ENCODE results near the gene APOL3.
"Not testable (repeated sequence)": the region's sequence is repeated elsewhere in the genome, so short reads cannot be mapped to it uniquely, and the experiment has no call there.

The APOL3 gene

GRCh38 chr22:36156515-36157419 lies 3.8 kb downstream of the APOL3 start:
- DNase-seq: peak; percentile 72

GRCh38 chr22:36156119-36156514 lies 4.4 kb downstream of the APOL3 start:
- no peak for DNase-seq

DNA sequence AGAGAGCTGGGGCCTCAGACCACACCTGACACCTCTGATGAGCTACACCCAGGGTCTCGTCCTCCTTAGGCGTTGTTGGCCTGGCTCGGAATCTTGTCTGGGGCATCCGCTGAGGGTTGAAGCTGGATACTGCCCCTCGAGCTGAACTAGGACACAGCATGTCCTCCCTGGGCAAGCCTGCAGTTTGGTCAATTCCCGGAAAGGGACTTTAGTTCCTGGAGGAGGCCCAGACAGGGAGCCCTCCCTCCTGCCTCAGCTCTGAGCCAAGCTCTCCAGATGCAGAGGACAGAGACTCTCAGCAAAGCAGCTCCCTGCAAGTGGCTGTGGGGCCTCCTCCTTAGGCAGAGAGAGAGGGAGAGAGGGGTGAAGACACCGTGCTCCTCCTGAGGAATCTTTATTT lies 4.9 kb downstream of the APOL3 start:
- DNase-seq: no peak

DNA sequence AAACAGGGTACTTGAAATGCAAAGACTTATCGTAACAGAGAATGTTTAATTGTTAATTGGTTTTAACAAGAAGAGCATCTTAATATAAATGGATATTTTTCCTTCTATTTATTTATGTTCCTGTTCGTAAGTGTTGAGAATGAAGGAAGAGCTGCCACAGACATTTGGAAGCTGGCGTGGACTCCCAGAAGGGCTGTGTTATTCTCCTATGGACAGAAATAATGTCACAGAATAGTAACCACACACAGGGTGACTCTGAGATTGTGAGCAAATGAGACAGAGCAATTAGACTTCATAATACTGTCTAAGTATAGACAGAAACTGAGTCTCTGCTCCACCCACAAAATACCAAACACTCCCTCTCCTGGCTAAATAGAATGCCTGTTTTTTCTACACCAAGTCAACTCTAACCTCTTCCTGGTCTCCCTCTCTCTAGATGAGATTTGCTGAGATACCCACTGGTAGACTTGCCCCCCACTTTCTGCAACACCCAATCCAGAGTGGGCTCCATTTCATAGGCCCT lies 6.1 kb downstream of the APOL3 start:
- DNase-seq: no peak

GRCh38 chr22:36153501-36154422 lies 6.8 kb downstream of the APOL3 start:
- no peak for DNase-seq

GRCh38 chr22:36152821-36153220 lies 7.7 kb downstream of the APOL3 start:
- DNase-seq: not testable (repeated sequence)

DNA sequence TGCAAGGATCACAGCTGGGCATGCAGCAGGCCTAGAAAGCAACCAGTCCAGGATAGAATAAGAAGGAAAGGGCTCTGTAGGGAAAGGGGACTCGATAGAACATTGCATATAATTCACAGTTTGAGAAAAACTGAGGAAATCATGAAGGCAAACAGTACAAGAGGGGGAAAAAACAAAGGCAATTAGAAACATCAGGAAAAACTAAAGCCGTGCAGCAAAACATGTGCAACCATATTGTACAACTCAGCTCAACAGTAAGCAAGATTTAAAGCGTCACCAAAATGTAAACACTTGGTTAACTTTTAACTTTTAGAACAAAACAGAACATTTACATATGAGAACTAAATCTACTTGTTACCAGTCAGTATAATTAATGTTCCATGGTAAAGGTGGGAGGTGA lies 8.5 kb downstream of the APOL3 start:
- no peak for DNase-seq

- no peak for DNase-seq
Observed at GRCh38 chr22:36151006-36151595, 9.5 kb downstream of the APOL3 start.

DNA sequence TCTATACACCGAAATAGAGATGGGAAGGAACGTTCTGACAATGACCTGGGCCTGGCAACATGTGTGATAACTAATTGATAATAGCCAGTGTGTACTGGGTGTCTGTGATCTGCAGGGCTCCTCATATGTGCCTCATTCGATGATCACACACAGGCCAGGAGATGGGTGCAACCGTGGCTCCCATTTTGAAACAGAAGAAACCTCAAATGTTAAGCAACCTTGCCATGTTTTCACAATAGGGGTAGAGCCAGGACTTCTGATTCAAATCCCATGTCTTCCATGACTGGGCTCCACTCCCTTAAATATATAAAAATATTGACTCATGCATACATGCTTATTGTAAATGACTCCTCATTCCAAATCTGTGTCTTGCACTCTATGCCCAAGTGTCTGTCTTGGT lies 11.1 kb downstream of the APOL3 start:
- DNase-seq: no peak

- no peak for DNase-seq
Observed at GRCh38 chr22:36148411-36148810, 12.1 kb downstream of the APOL3 start.

GRCh38 chr22:36147196-36147791 lies 13.3 kb downstream of the APOL3 start:
- DNase-seq: no peak

GRCh38 chr22:36145881-36146280 lies 14.7 kb downstream of the APOL3 start:
- no peak for DNase-seq

GRCh38 chr22:36144886-36145541 lies 15.5 kb downstream of the APOL3 start:
- no peak for DNase-seq

DNA sequence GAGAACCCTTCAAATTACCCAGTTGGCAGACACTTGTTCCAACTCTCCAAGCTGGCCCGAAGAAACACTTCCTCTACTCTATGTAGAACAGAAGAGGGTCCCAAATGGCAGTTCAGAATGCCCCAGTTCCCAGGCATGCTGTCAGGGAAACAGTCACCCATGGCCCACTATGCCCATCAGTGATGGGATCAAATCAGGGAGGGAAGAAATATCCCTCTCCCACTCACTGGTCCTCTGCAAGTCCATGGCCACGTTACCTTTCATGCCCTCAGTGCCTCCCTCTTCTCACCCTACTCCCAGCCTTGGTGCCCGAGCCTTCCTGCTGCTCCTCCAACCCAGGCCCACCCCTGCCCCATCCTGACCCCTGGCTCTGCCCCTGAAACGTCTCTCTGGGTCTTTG lies 16.6 kb downstream of the APOL3 start:
- no peak for DNase-seq

GRCh38 chr22:36143066-36143815 lies 17.3 kb downstream of the APOL3 start:
- no peak for DNase-seq

GRCh38 chr22:36141481-36141880 lies 19.1 kb downstream of the APOL3 start:
- no peak for DNase-seq

DNA sequence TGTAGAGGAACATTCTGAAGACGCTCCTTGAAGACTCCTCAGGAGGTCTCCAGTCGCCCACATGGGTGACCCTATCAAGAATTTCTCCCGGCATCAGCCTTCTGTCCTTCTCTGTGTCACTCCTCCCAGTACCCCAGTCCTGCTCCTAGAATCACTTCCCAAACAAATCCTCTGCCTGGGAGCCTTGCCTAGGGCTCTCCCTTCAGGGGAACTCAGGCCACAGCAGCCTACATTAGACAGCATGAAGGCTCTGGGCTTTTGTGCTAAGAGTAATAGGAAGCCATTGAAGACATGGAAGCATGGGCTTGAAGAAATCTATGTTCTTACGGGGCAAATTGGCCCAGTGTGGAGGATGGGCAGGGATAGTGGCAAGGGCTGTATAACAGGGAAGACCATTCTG lies 21.8 kb downstream of the APOL3 start:
- not testable (repeated sequence) for DNase-seq

GRCh38 chr22:36136988-36137387 lies 23.6 kb downstream of the APOL3 start:
- no peak for DNase-seq

DNA sequence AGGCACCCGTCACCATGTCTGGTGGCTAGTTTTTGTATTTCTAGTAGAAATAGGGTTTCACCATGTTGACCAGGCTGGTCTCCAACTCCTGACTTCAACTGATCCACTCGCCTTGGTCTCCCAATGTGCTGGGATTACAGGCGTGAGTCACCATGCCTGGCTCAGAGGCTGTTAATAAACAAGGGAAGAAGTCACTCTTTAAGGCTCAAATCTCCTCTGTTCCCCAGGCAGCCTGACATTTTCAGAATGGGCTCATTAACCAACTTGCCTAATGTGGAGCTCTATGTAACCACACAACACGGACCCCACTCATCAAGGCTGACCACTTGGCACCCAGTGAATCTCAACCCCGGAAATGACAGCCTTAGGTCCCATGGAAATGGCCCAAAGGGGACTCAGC lies 24.1 kb downstream of the APOL3 start:
- DNase-seq: no peak

GRCh38 chr22:36135306-36135980 lies 25.1 kb downstream of the APOL3 start:
- DNase-seq: no peak

- no peak for DNase-seq
Observed at GRCh38 chr22:36134182-36134581, 26.4 kb downstream of the APOL3 start.

All from effector CD4-positive, alpha-beta T cell (primary cell).